Measurements from ENCODE around the gene PRKN. TPM values are rescaled to one million over a fixed set of nuclear protein-coding genes. Genes with fewer than 3 reads are reported as not detected.

PRKN gene
- total and polyA plus RNA-seq, 10 donors: 0.23 to 14.1 (median 7.0) TPM

- 71 to 90% (median 84%) methylated on average over 1 of the region's 1 CpG for WGBS, 5 donors
- DNase-seq: no peak
- no peaks in the 10 kb centered on the region for H3K36me3 ChIP-seq
- no peaks in the 10 kb centered on the region for H3K27me3 ChIP-seq (replicated peaks in 1 of 7)
- H3K4me1 ChIP-seq: no peaks in the 10 kb centered on the region
- no peak overlapping the region for H3K4me3 ChIP-seq
- H3K9me3 ChIP-seq: peaks cover 0 to 7% (median 0%) of the 10 kb centered on the region in 8 donors
- TF ChIP-seq, protein P1, sequence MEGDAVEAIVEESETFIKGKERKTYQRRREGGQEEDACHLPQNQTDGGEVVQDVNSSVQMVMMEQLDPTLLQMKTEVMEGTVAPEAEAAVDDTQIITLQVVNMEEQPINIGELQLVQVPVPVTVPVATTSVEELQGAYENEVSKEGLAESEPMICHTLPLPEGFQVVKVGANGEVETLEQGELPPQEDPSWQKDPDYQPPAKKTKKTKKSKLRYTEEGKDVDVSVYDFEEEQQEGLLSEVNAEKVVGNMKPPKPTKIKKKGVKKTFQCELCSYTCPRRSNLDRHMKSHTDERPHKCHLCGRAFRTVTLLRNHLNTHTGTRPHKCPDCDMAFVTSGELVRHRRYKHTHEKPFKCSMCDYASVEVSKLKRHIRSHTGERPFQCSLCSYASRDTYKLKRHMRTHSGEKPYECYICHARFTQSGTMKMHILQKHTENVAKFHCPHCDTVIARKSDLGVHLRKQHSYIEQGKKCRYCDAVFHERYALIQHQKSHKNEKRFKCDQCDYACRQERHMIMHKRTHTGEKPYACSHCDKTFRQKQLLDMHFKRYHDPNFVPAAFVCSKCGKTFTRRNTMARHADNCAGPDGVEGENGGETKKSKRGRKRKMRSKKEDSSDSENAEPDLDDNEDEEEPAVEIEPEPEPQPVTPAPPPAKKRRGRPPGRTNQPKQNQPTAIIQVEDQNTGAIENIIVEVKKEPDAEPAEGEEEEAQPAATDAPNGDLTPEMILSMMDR (IDR thresholded peaks at IDR 0.05 in 8 of 11, conservative IDR thresholded peaks at IDR 0.05 in 3 of 11): no peak
- TF ChIP-seq POLR2A (IDR thresholded peaks at IDR 0.05) (no peak), POLR2AphosphoS5 (IDR thresholded peaks at IDR 0.05) (no peak)
- H3K27ac ChIP-seq: no peak overlapping the region
- intact Hi-C loops (cut with DNase I; ENCODE audit: low total_unique reads): no loop called here
Observed at GRCh38 chr6:161594412-161594811, 1133.2 kb downstream of the PRKN start.

- TF ChIP-seq POLR2A (IDR thresholded peaks at IDR 0.05): no peak
- no peak for TF ChIP-seq POLR2AphosphoS5 (IDR thresholded peaks at IDR 0.05)
- TF ChIP-seq, protein P1 (IDR thresholded peaks at IDR 0.05 in 8 of 11, conservative IDR thresholded peaks at IDR 0.05 in 3 of 11): no peak
- Histone ChIP-seq H3K27me3 (replicated peaks in 1 of 7) (no peaks in the 10 kb centered on the region), H3K36me3 (no peaks in the 10 kb centered on the region), H3K27ac (no peak overlapping the region), H3K9me3 (peaks cover 0 to 7% (median 0%) of the 10 kb centered on the region in 8 donors), H3K4me3 (no peak overlapping the region), H3K4me1 (no peaks in the 10 kb centered on the region)
- WGBS, 5 donors: 52 to 64% (median 57%) methylated on average over 5 of the region's 5 CpGs
- DNase-seq: no peak
- intact Hi-C loops (cut with DNase I; ENCODE audit: low total_unique reads): no loop called here
Observed at GRCh38 chr6:161590961-161591627, 1136.5 kb downstream of the PRKN start.

DNA sequence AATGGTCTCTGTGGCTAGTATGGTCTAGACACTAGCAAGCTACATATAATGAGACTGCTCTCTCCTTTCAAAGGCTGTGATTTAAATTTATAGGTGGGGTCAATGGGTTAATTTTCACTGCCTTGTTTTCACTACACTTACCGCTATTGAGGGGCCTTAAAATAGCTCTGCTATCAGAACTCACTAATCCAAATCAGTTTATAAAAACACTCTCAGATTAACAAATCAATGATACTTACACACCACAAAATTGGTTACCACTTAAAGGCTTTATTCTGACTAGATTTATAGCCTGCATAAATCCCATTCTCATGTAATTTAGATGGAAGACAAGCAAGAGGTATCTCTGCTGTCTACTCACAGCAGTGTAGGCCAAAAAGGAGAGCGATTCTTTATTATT lies 1140.7 kb downstream of the PRKN start:
- 68 to 83% (median 70%) methylated on average over 2 of the region's 2 CpGs for WGBS, 5 donors
- Histone ChIP-seq H3K4me3 (no peak overlapping the region), H3K27me3 (replicated peaks in 1 of 7) (no peaks in the 10 kb centered on the region), H3K9me3 (no peaks in the 10 kb centered on the region), H3K36me3 (no peaks in the 10 kb centered on the region), H3K27ac (no peak overlapping the region), H3K4me1 (no peaks in the 10 kb centered on the region)
- intact Hi-C loops (cut with DNase I; ENCODE audit: low total_unique reads): no loop called here
- no peak for DNase-seq
- TF ChIP-seq, protein P1 (IDR thresholded peaks at IDR 0.05 in 8 of 11, conservative IDR thresholded peaks at IDR 0.05 in 3 of 11): no peak
- TF ChIP-seq POLR2AphosphoS5 (IDR thresholded peaks at IDR 0.05): no peak
- no peak for TF ChIP-seq POLR2A (IDR thresholded peaks at IDR 0.05)

- H3K36me3 ChIP-seq: no peaks in the 10 kb centered on the region
- no peak overlapping the region for H3K4me3 ChIP-seq
- no peaks in the 10 kb centered on the region for H3K4me1 ChIP-seq
- DNase-seq: no peak
- intact Hi-C loops (cut with DNase I; ENCODE audit: low total_unique reads): no loop called here
- H3K9me3 ChIP-seq: no peaks in the 10 kb centered on the region
- H3K27ac ChIP-seq: no peak overlapping the region
- TF ChIP-seq POLR2AphosphoS5 (IDR thresholded peaks at IDR 0.05) (no peak), POLR2A (IDR thresholded peaks at IDR 0.05) (no peak)
- TF ChIP-seq, protein P1 (IDR thresholded peaks at IDR 0.05 in 8 of 11, conservative IDR thresholded peaks at IDR 0.05 in 3 of 11): no peak
- no peaks in the 10 kb centered on the region for H3K27me3 ChIP-seq (replicated peaks in 1 of 7)
- 83 to 87% (median 84%) methylated on average over 8 of the region's 8 CpGs for whole genome bisulfite sequencing, 5 donors
Observed at GRCh38 chr6:161584621-161585340, 1142.8 kb downstream of the PRKN start.
